ENCODE measurements around the gene OR51B2.
"Not testable (repeated sequence)": the region's sequence is repeated elsewhere in the genome, so short reads cannot be mapped to it uniquely, and the experiment has no call there.

Gene OR51B2

GRCh38 chr11:5324197-5324596 is at the start of gene OR51B2:
Gene OR51B2, minus strand, starts transcription at chr11:5324297. Its CDS starts 0 bp downstream, at chr11:5324297.
- H3K36me3 Mint-ChIP-seq = no peaks in the 10 kb centered on the region
- DNase-seq (no peak), ATAC-seq (replicated peaks) (no peak)
- H3K27ac Mint-ChIP-seq = no peak within 1 kb of the TSS
- H3K27me3 Mint-ChIP-seq = no peaks in the 10 kb centered on the region
- H3K4me3 Mint-ChIP-seq = no peak within 1 kb of the TSS
- no peaks in the 10 kb centered on the region for H3K9me3 Mint-ChIP-seq
- H3K4me1 Mint-ChIP-seq = no peaks in the 10 kb centered on the region

- H3K4me3 Mint-ChIP-seq = no peak overlapping the region
- no peak overlapping the region for H3K27ac Mint-ChIP-seq
- DNase-seq = no peak
- no peaks in the 10 kb centered on the region for H3K36me3 Mint-ChIP-seq
- H3K4me1 Mint-ChIP-seq = no peaks in the 10 kb centered on the region
- peaks cover 3 to 5% of the 10 kb centered on the region in 2 donors for H3K9me3 Mint-ChIP-seq
- ATAC-seq (replicated peaks) = no peak
- peaks cover 7 to 19% of the 10 kb centered on the region in 2 donors for H3K27me3 Mint-ChIP-seq
These were observed 45.7 kb upstream of the OR51B2 start for GRCh38 chr11:5369789-5370188.

GRCh38 chr11:5368502-5369043 is 44.5 kb upstream of the OR51B2 start:
- ATAC-seq (replicated peaks) = no peak
- Mint-ChIP-seq H3K4me3 (no peak overlapping the region), H3K9me3 (peaks cover 3 to 5% of the 10 kb centered on the region in 2 donors), H3K27me3 (peaks cover 7 to 10% of the 10 kb centered on the region in 2 donors), H3K27ac (no peak overlapping the region), H3K4me1 (no peaks in the 10 kb centered on the region), H3K36me3 (no peaks in the 10 kb centered on the region)
- no peak for DNase-seq

GRCh38 chr11:5367448-5368074 is 43.5 kb upstream of the OR51B2 start:
- DNase-seq (no peak), ATAC-seq (replicated peaks) (no peak)
- no peak overlapping the region for H3K27ac Mint-ChIP-seq
- H3K9me3 Mint-ChIP-seq = no peaks in the 10 kb centered on the region
- no peaks in the 10 kb centered on the region for H3K4me1 Mint-ChIP-seq
- H3K4me3 Mint-ChIP-seq = no peak overlapping the region
- peaks cover 7 to 10% of the 10 kb centered on the region in 2 donors for H3K27me3 Mint-ChIP-seq
- H3K36me3 Mint-ChIP-seq = no peaks in the 10 kb centered on the region

- Mint-ChIP-seq H3K36me3 (no peaks in the 10 kb centered on the region), H3K27me3 (peaks cover 7 to 10% of the 10 kb centered on the region in 2 donors), H3K27ac (no peak overlapping the region), H3K4me1 (no peaks in the 10 kb centered on the region), H3K9me3 (peaks cover 0 to 1% of the 10 kb centered on the region in 2 donors), H3K4me3 (no peak overlapping the region)
- no peak for ATAC-seq (replicated peaks)
- DNase-seq = no peak
These were observed 42.8 kb upstream of the OR51B2 start for GRCh38 chr11:5366856-5367255.

GRCh38 chr11:5366365-5366764 is 42.3 kb upstream of the OR51B2 start:
- not testable (repeated sequence) for DNase-seq; H3K27ac Mint-ChIP-seq; ATAC-seq (replicated peaks); H3K36me3 Mint-ChIP-seq; H3K4me1 Mint-ChIP-seq; H3K9me3 Mint-ChIP-seq; H3K4me3 Mint-ChIP-seq
- peaks cover 7 to 10% of the 10 kb centered on the region in 2 donors for H3K27me3 Mint-ChIP-seq

- Mint-ChIP-seq H3K27ac (no peak overlapping the region), H3K4me1 (no peaks in the 10 kb centered on the region), H3K27me3 (peaks cover 7 to 10% of the 10 kb centered on the region in 2 donors), H3K4me3 (no peak overlapping the region), H3K36me3 (no peaks in the 10 kb centered on the region), H3K9me3 (peaks cover 0 to 2% of the 10 kb centered on the region in 2 donors)
- ATAC-seq (replicated peaks) = no peak
- DNase-seq = no peak
These were observed 40.1 kb upstream of the OR51B2 start for GRCh38 chr11:5364214-5364613.

- H3K9me3 Mint-ChIP-seq = peaks cover 0 to 4% of the 10 kb centered on the region in 2 donors
- no peak for DNase-seq
- H3K27ac Mint-ChIP-seq = no peak overlapping the region
- no peaks in the 10 kb centered on the region for H3K4me1 Mint-ChIP-seq
- H3K27me3 Mint-ChIP-seq = peaks cover 7 to 10% of the 10 kb centered on the region in 2 donors
- no peak overlapping the region for H3K4me3 Mint-ChIP-seq
- no peaks in the 10 kb centered on the region for H3K36me3 Mint-ChIP-seq
- no peak for ATAC-seq (replicated peaks)
These were observed 39.6 kb upstream of the OR51B2 start for GRCh38 chr11:5363679-5364078.

- no peak for DNase-seq
- H3K9me3 Mint-ChIP-seq = peaks cover 0 to 6% of the 10 kb centered on the region in 2 donors
- no peak for ATAC-seq (replicated peaks)
- peaks cover 7 to 18% of the 10 kb centered on the region in 2 donors for H3K27me3 Mint-ChIP-seq
- no peaks in the 10 kb centered on the region for H3K4me1 Mint-ChIP-seq
- H3K36me3 Mint-ChIP-seq = no peaks in the 10 kb centered on the region
- no peak overlapping the region for H3K4me3 Mint-ChIP-seq
- H3K27ac Mint-ChIP-seq = no peak overlapping the region
These were observed 38.0 kb upstream of the OR51B2 start for GRCh38 chr11:5362017-5362625.

- not testable (repeated sequence) for H3K4me1 Mint-ChIP-seq; ATAC-seq (replicated peaks); DNase-seq; H3K36me3 Mint-ChIP-seq; H3K4me3 Mint-ChIP-seq; H3K27ac Mint-ChIP-seq; H3K27me3 Mint-ChIP-seq; H3K9me3 Mint-ChIP-seq
These were observed 31.9 kb upstream of the OR51B2 start for GRCh38 chr11:5356031-5356430.

- Mint-ChIP-seq H3K4me3 (no peak within 1 kb of the TSS), H3K4me1 (no peaks in the 10 kb centered on the region), H3K27me3 (peaks cover 4 to 12% of the 10 kb centered on the region in 2 donors), H3K9me3 (peaks cover 0 to 2% of the 10 kb centered on the region in 2 donors), H3K36me3 (no peaks in the 10 kb centered on the region), H3K27ac (no peak within 1 kb of the TSS)
- ATAC-seq (replicated peaks) = no peak
- DNase-seq = no peak
These were observed 27.1 kb upstream of the OR51B2 start, which contains the start of gene OR51B6 for GRCh38 chr11:5351208-5351607. Gene OR51B6, plus strand, starts transcription at chr11:5351508. Its CDS starts 0 bp downstream, at chr11:5351508.

GRCh38 chr11:5349550-5349949 is 25.5 kb upstream of the OR51B2 start:
- Mint-ChIP-seq H3K27me3 (peaks cover 4 to 12% of the 10 kb centered on the region in 2 donors), H3K9me3 (peaks cover 0 to 2% of the 10 kb centered on the region in 2 donors), H3K4me1 (no peaks in the 10 kb centered on the region), H3K27ac (no peak overlapping the region), H3K4me3 (no peak overlapping the region), H3K36me3 (no peaks in the 10 kb centered on the region)
- ATAC-seq (replicated peaks) = no peak
- no peak for DNase-seq

- Mint-ChIP-seq H3K36me3 (no peaks in the 10 kb centered on the region), H3K4me3 (no peak overlapping the region), H3K9me3 (peaks cover 0 to 2% of the 10 kb centered on the region in 2 donors), H3K4me1 (no peaks in the 10 kb centered on the region), H3K27ac (no peak overlapping the region), H3K27me3 (peaks cover 4 to 12% of the 10 kb centered on the region in 2 donors)
- ATAC-seq (replicated peaks) (no peak), DNase-seq (no peak)
These were observed 24.6 kb upstream of the OR51B2 start for GRCh38 chr11:5348551-5349194.

GRCh38 chr11:5345831-5346230 is 21.7 kb upstream of the OR51B2 start:
- Mint-ChIP-seq H3K27ac (no peak overlapping the region), H3K9me3 (peaks cover 0 to 2% of the 10 kb centered on the region in 2 donors), H3K27me3 (peaks cover 4 to 12% of the 10 kb centered on the region in 2 donors), H3K4me1 (no peaks in the 10 kb centered on the region), H3K36me3 (no peaks in the 10 kb centered on the region), H3K4me3 (no peak overlapping the region)
- DNase-seq (no peak), ATAC-seq (replicated peaks) (no peak)

Data from stimulated activated naive B cell treated with anti-CD40 and anti-IgM and Interleukin-4, amounts not matched to agents 10 μg/mL and 1 μg/mL and 100 μg/mL, for 72 hours (primary cell).